DMS 273 treated with DMSO at 0.1 percent for 48 hours (cell line): ENCODE data around the gene VWC2L.

Experiments used
- DNase-seq: peaks from one replicate; lab custom pipeline; 2025; lab: John Stamatoyannopoulos, UW

The VWC2L gene

GRCh38 chr2:214593727-214594126, 182.9 kb downstream of the VWC2L start:
- DNase-seq, result no peak

- no peak for DNase-seq
Measured at GRCh38 chr2:214601852-214602633, 191.2 kb downstream of the VWC2L start.

- no peak for DNase-seq
Measured at GRCh38 chr2:214604861-214605260, 194.0 kb downstream of the VWC2L start.

GRCh38 chr2:214607051-214607450, 196.2 kb downstream of the VWC2L start:
- DNase-seq, result no peak

GRCh38 chr2:214611015-214611414, 200.2 kb downstream of the VWC2L start:
- no peak for DNase-seq

GRCh38 chr2:214624166-214624760, 213.4 kb downstream of the VWC2L start:
- DNase-seq, result no peak

- no peak for DNase-seq
Measured at GRCh38 chr2:214628091-214628490, 217.2 kb downstream of the VWC2L start.
